HG03025 (cell line): Measurements from ENCODE around the gene ITGB6.
"Not testable (repeated sequence)": the region's sequence is repeated elsewhere in the genome, so short reads cannot be mapped to it uniquely, and the experiment has no call there.

Source experiments
- ATAC-seq: cut with Tn5 transposase; IDR thresholded peaks from one replicate; pipeline ENCODE4 v1.9.1; 2021; ENCODE audit warnings: mild to moderate bottlenecking, moderate library complexity; ENCODE audit not compliant: unreplicated experiment, low FRiP score

ITGB6 gene

DNA sequence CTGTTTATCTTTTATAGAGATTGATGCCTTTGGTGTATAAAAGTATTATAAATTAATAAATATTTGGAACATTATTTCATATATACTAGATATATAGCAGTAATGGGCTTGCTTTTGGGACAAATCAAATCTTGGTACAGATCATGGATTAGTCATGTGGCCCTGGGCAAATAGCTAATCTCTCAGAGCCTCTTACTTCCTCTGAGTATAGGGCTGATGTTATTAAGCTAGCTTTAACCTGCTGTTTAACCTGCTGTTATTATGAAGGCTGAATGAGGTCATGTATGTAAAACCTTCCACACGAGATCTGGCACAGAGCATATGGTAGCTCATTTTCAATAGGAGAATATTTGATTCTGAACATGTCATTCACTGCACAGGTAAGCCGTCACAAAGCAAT, 5.7 kb downstream of the ITGB6 start:
- ATAC-seq = no peak

DNA sequence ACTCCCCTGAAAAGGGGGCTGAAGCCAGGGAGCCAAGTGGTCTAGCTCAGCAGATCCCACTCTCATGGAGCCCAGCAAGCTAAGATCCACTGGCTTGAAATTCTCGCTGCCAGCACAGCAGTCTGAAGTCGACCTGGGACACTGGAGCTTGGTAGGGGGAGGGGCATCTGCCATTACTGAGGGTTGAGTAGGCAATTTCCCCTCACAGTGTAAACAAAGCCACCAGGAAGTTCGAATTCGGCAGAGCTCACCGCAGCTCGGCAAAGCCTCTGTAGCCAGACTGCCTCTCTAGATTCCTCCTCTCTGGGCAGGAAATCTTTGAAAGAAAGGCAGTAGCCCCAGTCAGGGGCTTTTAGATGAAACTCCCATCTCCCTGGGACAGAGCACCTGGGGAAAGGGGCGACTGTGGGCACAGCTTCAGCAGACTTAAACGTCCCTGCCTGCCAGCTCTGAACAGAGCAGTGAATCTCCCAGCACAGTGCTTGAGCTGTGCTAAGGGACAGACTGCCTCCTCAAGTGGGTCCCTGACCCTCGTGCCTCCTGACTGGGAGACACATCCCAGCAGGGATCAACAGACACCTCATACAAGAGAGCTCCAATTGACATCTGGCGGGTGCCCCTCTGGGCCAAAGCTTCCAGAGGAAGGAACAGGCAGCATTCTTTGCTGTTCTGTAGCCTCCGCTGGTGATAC, 18.8 kb downstream of the ITGB6 start:
- not testable (repeated sequence) for ATAC-seq

DNA sequence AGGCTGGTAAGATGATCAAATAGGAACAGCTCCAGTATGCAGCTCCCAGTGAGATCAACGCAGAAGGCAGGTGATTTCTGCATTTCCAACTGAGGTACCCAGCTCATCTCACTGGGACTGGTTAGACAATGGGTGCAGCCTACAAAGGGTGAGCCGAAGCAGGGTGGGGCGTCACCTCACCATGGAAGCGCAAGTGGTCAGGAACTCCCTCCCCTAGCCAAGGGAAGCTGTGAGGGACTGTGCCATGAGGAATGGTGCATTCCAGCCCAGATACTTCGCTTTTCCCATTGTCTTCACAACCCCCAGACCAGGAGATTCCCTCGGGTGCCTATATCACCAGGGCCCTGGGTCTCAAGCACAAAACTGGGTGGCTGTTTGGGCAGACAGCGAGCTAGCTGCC, 19.4 kb downstream of the ITGB6 start:
- ATAC-seq = not testable (repeated sequence)

DNA sequence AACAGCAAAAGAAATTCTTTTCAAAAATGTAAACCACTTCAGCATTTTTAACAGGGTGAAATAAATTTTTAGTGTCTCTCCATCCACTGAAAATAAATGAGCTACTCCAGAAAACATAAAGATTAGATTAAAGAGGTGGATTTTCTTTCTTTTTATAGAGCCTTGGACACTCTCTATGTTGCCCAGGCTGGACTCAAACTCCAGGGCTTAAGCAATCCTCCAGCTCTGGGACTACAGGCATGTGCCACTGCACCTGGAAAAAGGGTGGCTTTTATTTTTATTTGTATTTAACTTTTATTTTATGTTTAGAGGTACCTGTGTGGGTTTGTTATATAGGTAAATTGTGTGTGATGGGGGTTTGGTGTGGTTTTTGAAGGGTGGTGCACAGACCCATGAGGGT, 19.9 kb downstream of the ITGB6 start:
- ATAC-seq = no peak

- no peak for ATAC-seq
These were observed 24.6 kb downstream of the ITGB6 start for GRCh38 chr2:160175169-160176134.

DNA sequence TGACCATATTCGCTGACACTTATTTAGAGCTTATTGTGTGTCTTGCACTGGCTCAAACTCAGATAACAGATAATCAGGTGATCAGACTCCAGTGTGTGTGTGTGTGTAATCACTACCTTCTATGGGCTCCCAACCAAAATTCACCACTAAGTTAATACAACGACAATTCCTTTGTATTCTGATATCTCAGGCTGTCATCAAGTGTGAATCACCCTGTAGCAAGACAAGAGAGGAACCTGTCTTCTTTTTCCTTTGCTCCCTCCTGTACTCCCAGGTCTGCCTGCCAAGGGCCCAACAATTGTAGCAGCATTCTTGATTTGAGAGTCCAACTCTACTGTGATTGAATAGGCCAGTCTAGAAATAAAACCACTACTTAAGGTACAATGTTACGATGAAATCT, 25.8 kb downstream of the ITGB6 start:
- no peak for ATAC-seq

DNA sequence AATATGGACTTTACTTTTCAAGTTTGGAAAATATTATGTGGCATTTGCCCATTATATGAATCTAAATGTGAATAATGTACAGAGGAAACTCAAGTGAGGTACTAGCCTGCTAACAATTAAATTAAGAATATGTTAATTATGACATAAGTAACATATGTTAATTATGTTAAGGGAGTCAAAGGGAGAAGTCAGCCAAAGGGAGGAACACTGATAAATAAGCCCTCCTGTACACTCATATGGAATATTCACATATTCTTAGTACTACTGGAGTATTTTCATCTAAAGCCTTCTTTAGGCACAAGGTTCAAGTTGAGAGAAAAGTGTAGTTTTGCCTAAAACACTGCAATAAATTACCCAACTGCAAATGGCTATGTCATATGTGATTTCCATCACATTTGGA, 30.1 kb downstream of the ITGB6 start:
- ATAC-seq = no peak

DNA sequence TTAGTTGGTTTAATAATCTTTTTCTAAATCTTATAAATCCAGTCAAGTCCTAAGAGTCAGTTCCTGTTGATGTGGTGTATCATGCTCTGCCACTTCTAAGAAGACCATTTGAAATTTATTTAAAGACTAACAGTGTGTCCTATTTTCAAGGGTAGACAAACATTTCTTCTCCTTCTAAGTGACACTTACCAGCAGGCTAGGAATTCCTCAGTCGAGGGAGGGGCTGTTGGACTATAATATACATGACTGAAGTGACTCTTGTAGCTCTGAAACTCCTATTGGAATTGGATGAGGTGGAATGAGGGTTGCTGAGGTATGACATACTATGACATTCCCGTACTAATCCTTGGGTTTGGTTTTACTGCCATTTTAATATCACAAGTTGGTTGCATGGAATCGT, 30.6 kb downstream of the ITGB6 start:
- no peak for ATAC-seq

GRCh38 chr2:160168878-160169277, 31.2 kb downstream of the ITGB6 start:
- no peak for ATAC-seq

DNA sequence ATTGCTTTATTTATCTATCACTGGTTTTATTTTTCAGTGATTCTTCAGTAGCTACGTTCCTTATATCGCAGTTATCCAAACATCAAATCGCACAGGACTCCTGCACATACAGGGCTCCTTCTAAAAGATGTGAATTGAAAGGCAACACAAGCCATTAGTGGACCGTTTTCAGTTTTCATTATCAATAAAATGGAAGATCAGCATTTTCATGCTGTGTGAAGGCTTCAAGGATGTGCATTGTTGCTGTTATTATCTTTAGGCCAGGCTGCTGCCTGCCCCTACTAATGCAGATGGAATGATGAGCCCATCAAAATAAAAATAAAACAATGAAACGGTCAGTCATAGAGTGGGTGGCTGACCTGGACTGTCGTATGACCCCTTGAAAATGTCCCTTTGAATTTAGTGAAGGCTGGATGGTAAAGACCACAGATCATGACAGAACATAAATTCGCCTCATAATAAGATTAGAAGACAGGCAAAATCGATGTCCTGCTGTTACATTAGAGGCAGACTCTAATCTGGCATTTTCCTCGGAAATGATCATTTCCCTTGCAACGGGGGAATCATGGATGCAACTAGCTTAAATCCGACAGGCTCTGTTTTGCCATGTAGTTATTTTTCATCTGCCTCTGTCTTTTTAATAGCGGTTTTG, 32.9 kb downstream of the ITGB6 start:
- no peak for ATAC-seq

GRCh38 chr2:160165996-160166395, 34.1 kb downstream of the ITGB6 start:
- no peak for ATAC-seq

- no peak for ATAC-seq
These were observed 35.0 kb downstream of the ITGB6 start for GRCh38 chr2:160165081-160165480.

- ATAC-seq = no peak
These were observed 41.9 kb downstream of the ITGB6 start for GRCh38 chr2:160157861-160158829.

- no peak for ATAC-seq
These were observed 43.4 kb downstream of the ITGB6 start for GRCh38 chr2:160156665-160157064.

DNA sequence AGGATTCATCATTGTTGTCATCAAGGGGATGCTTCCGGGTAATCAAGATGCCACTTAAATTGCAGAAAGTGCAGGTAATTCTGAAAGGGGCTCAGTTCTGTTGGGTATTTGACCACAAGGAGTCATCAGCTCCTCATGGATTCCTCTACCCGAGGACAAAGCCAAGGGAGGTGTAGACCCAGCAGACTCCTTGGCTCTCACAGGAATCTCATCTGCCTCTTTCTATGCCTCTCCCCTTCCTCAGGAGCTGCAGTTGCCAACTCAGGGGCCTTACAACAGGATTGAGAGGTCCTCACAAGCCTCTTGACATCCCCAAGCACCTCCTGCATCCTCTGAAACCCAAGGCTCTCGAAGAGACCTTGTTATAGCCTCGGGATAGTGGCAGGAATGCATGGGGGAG, 44.0 kb downstream of the ITGB6 start:
- no peak for ATAC-seq

- ATAC-seq = not testable (repeated sequence)
These were observed 51.7 kb downstream of the ITGB6 start for GRCh38 chr2:160148419-160148818.

GRCh38 chr2:160145471-160145870, 54.6 kb downstream of the ITGB6 start:
- no peak for ATAC-seq

- ATAC-seq = no peak
These were observed 55.6 kb downstream of the ITGB6 start for GRCh38 chr2:160144280-160144990.

- no peak for ATAC-seq
These were observed 57.6 kb downstream of the ITGB6 start for GRCh38 chr2:160142472-160142871.
